HepG2 (cell line): ENCODE measurements around the gene TULP3. TPM values are rescaled to one million over a fixed set of nuclear protein-coding genes. Genes with fewer than 3 reads are reported as not detected.

ENCODE experiments used
- BHLHE40 ChIP-seq: IDR thresholded peaks from 2 replicates; pipeline ENCODE4 v1.6.1; 2011; ENCODE audit warnings: low read length, improper control_type of control experiment
- BORCS8-MEF2B ChIP-seq: sonication (generic); formaldehyde crosslinking; IDR thresholded peaks from 2 replicates; pipeline ENCODE4 v1.8.0; 2022; ENCODE audit warnings: mild to moderate bottlenecking, missing genetic modification reagents
- CCDC6 ChIP-seq: sonication (generic); formaldehyde crosslinking; IDR thresholded peaks from 2 replicates; pipeline ENCODE4 v1.8.1; 2022; ENCODE audit warnings: mild to moderate bottlenecking, missing genetic modification reagents, moderate library complexity
- CENPT ChIP-seq: sonication (generic); formaldehyde crosslinking; IDR thresholded peaks from 2 replicates; pipeline ENCODE4 v1.8.0; 2022; ENCODE audit warnings: low read depth, mild to moderate bottlenecking, moderate library complexity, missing genetic modification reagents
- CREM ChIP-seq, 2 experiments: sonication (generic) in 1 of 2; formaldehyde crosslinking in 1 of 2; IDR thresholded peaks; 2 replicates each; pipeline versions ENCODE4 v1.4.0 to v1.6.1; 2016 to 2020; ENCODE audit warnings: antibody characterized with exemption in 1 of 2, mild to moderate bottlenecking in 1 of 2, missing genetic modification reagents in 1 of 2
- KDM2A ChIP-seq: sonication (generic); formaldehyde crosslinking; IDR thresholded peaks from 2 replicates; pipeline ENCODE4 v1.4.0; 2020; ENCODE audit warnings: low read depth, missing genetic modification reagents, borderline replicate concordance
- POLR2A ChIP-seq, 2 experiments: IDR thresholded peaks; 2 replicates each; pipeline ENCODE4 v1.6.1; 2011; ENCODE audit warnings: low read depth in 2 of 2, low read length in 2 of 2, mild to moderate bottlenecking in 1 of 2, moderate library complexity in 1 of 2; ENCODE audit not compliant: insufficient read depth in 1 of 2
- RNF2 ChIP-seq: fragments of 450-650 bp; conservative IDR thresholded peaks from 2 replicates; pipeline ENCODE4 v1.6.1; 2016; ENCODE audit warnings: low read depth
- SALL1 ChIP-seq: sonication (generic); formaldehyde crosslinking; IDR thresholded peaks from 2 replicates; pipeline ENCODE4 v1.8.0; 2022; ENCODE audit warnings: mild to moderate bottlenecking, missing genetic modification reagents
- SMAD9 ChIP-seq: sonication (generic); formaldehyde crosslinking; IDR thresholded peaks from 2 replicates; pipeline ENCODE4 v1.5.1; 2020; ENCODE audit warnings: mild to moderate bottlenecking, missing genetic modification reagents
- SMARCE1 ChIP-seq: fragments of 450-650 bp; IDR thresholded peaks from 2 replicates; pipeline ENCODE4 v1.6.1; 2017; ENCODE audit warnings: borderline replicate concordance
- SP2 ChIP-seq: sonication (generic); formaldehyde crosslinking; IDR thresholded peaks from 2 replicates; pipeline ENCODE4 v1.5.1; 2020; ENCODE audit warnings: mild to moderate bottlenecking, missing genetic modification reagents
- TCF12 ChIP-seq, 2 experiments: fragments of 450-650 bp in 1 of 2; sonication (generic) in 1 of 2; formaldehyde crosslinking in 1 of 2; IDR thresholded peaks; 2 replicates each; pipeline versions ENCODE4 v1.6.1 to v1.8.0; 2017 to 2022; ENCODE audit warnings: antibody characterized with exemption in 1 of 2, mild to moderate bottlenecking in 1 of 2, missing genetic modification reagents in 1 of 2, moderate library complexity in 1 of 2
- ZBTB21 ChIP-seq: sonication (generic); formaldehyde crosslinking; IDR thresholded peaks from 2 replicates; pipeline ENCODE4 v1.4.0; 2020; ENCODE audit warnings: missing genetic modification reagents
- ZFP41 ChIP-seq: sonication (generic); formaldehyde crosslinking; IDR thresholded peaks from 2 replicates; pipeline ENCODE4 v1.4.0; 2020; ENCODE audit warnings: mild to moderate bottlenecking, missing genetic modification reagents, borderline replicate concordance
- ZNF224 ChIP-seq: sonication (generic); formaldehyde crosslinking; IDR thresholded peaks from 2 replicates; pipeline ENCODE4 v1.5.0; 2020; ENCODE audit warnings: mild to moderate bottlenecking, missing genetic modification reagents
- ZNF264 ChIP-seq: sonication (generic); formaldehyde crosslinking; IDR thresholded peaks from 2 replicates; pipeline ENCODE4 v1.4.0; 2020; ENCODE audit warnings: missing genetic modification reagents
- ZNF432 ChIP-seq: sonication (generic); formaldehyde crosslinking; IDR thresholded peaks from 2 replicates; pipeline ENCODE4 v1.5.0; 2020; ENCODE audit warnings: missing genetic modification reagents, mild to moderate bottlenecking, borderline replicate concordance
- ZNF468 ChIP-seq: sonication (generic); formaldehyde crosslinking; IDR thresholded peaks from 2 replicates; pipeline ENCODE4 v1.8.0; 2022; ENCODE audit warnings: mild to moderate bottlenecking, moderate library complexity, missing genetic modification reagents
- ZNF547 ChIP-seq: sonication (generic); formaldehyde crosslinking; IDR thresholded peaks from 2 replicates; pipeline ENCODE4 v1.5.1; 2020; ENCODE audit warnings: mild to moderate bottlenecking, missing genetic modification reagents
- ZNF572 ChIP-seq: sonication (generic); formaldehyde crosslinking; IDR thresholded peaks from 2 replicates; pipeline ENCODE4 v1.5.1; 2020; ENCODE audit warnings: mild to moderate bottlenecking, missing genetic modification reagents
- ZNF816 ChIP-seq: sonication (generic); formaldehyde crosslinking; IDR thresholded peaks from 2 replicates; pipeline ENCODE4 v1.8.0; 2022; ENCODE audit warnings: missing genetic modification reagents, mild to moderate bottlenecking, borderline replicate concordance
- polyA plus RNA-seq, 8 experiments: library from polyadenylated mRNA; depleted of rRNA in 3 of 8; stranded (reverse) in 7 of 8; unstranded in 1 of 8; fragments of >200 nt; fragmentation: Illumina TruSeq in 4 of 8; extraction: Trizol in 4 of 8; gene quantifications; 2 replicates each; pipeline versions ENCODE4 v1.2.1 to v1.2.3, GENCODE V29; 2011 to 2016; ENCODE audit warnings: low read depth in 4 of 8, missing spikeins in 1 of 8, mixed read lengths in 1 of 8; ENCODE audit not compliant: insufficient read depth in 1 of 8
- total RNA-seq, 5 experiments: library from RNA; depleted of rRNA; stranded (reverse); fragments of >200 nt; fragmentation: Illumina TruSeq; extraction: Trizol; gene quantifications; 2 replicates each; pipeline ENCODE4 v1.2.3, GENCODE V29; 2016; ENCODE audit warnings: low read depth in 1 of 5
- TF ChIP-seq, protein P1 (sequence below): sonication (generic); formaldehyde crosslinking; IDR thresholded peaks from 2 replicates; pipeline ENCODE4 v1.4.0; 2020; ENCODE audit warnings: missing genetic modification reagents
- TF ChIP-seq, protein P2 (sequence below): sonication (generic); formaldehyde crosslinking; IDR thresholded peaks from 2 replicates; pipeline ENCODE4 v1.8.1; 2022; ENCODE audit warnings: low read depth, mild to moderate bottlenecking, missing genetic modification reagents
- TF ChIP-seq, protein P3 (sequence below): sonication (generic); formaldehyde crosslinking; IDR thresholded peaks from 2 replicates; pipeline ENCODE4 v1.5.1; 2020; ENCODE audit warnings: missing genetic modification reagents, mild to moderate bottlenecking, borderline replicate concordance

The TULP3 gene
- total and polyA plus RNA-seq, 2 of the 13 experiments (the other 11 are each of a cell fraction or from before 2014, with no cell fraction given), result 11.2 to 13.2 TPM

DNA sequence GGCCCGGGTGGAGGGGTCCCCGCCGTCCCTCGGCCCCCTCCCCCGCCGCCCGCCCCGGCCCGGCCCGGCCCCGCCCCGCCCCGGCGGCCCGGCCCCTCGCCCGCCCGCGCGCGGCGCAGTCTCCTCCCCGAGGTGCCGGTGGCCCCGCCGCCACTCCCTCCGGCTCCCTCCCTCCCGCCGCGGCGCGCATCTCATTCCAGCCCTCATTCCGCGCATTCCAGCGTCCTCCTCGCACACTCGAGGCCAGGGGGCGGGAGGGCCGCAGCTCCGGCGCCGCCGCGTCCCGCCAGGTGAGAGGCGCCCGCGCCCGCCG, 68.5 kb downstream of the TULP3 start, which contains the start of gene TEAD4 (continued):
- TF ChIP-seq, protein P1, sequence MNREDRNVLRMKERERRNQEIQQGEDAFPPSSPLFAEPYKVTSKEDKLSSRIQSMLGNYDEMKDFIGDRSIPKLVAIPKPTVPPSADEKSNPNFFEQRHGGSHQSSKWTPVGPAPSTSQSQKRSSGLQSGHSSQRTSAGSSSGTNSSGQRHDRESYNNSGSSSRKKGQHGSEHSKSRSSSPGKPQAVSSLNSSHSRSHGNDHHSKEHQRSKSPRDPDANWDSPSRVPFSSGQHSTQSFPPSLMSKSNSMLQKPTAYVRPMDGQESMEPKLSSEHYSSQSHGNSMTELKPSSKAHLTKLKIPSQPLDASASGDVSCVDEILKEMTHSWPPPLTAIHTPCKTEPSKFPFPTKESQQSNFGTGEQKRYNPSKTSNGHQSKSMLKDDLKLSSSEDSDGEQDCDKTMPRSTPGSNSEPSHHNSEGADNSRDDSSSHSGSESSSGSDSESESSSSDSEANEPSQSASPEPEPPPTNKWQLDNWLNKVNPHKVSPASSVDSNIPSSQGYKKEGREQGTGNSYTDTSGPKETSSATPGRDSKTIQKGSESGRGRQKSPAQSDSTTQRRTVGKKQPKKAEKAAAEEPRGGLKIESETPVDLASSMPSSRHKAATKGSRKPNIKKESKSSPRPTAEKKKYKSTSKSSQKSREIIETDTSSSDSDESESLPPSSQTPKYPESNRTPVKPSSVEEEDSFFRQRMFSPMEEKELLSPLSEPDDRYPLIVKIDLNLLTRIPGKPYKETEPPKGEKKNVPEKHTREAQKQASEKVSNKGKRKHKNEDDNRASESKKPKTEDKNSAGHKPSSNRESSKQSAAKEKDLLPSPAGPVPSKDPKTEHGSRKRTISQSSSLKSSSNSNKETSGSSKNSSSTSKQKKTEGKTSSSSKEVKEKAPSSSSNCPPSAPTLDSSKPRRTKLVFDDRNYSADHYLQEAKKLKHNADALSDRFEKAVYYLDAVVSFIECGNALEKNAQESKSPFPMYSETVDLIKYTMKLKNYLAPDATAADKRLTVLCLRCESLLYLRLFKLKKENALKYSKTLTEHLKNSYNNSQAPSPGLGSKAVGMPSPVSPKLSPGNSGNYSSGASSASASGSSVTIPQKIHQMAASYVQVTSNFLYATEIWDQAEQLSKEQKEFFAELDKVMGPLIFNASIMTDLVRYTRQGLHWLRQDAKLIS, result no peak
- TF ChIP-seq, protein P2, sequence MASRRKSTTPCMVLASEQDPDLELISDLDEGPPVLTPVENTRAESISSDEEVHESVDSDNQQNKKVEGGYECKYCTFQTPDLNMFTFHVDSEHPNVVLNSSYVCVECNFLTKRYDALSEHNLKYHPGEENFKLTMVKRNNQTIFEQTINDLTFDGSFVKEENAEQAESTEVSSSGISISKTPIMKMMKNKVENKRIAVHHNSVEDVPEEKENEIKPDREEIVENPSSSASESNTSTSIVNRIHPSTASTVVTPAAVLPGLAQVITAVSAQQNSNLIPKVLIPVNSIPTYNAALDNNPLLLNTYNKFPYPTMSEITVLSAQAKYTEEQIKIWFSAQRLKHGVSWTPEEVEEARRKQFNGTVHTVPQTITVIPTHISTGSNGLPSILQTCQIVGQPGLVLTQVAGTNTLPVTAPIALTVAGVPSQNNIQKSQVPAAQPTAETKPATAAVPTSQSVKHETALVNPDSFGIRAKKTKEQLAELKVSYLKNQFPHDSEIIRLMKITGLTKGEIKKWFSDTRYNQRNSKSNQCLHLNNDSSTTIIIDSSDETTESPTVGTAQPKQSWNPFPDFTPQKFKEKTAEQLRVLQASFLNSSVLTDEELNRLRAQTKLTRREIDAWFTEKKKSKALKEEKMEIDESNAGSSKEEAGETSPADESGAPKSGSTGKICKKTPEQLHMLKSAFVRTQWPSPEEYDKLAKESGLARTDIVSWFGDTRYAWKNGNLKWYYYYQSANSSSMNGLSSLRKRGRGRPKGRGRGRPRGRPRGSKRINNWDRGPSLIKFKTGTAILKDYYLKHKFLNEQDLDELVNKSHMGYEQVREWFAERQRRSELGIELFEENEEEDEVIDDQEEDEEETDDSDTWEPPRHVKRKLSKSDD (CRISPR knock-in tag), result no peak
- TF ChIP-seq RNF2 (no peak), ZNF468 (CRISPR knock-in tag) (no peak), TCF12 (IDR thresholded peaks at IDR 0.05) (no peak), TCF12 (CRISPR knock-in tag; IDR thresholded peaks at IDR 0.05) (no peak), BORCS8-MEF2B (CRISPR knock-in tag) (no peak), SALL1 (peak; percentile 40; the same call in 1 of the 2 replicates), CCDC6 (CRISPR knock-in tag) (no peak), ZFP41 (CRISPR knock-in tag) (no peak), BHLHE40 (peak; percentile 67), SP2 (no peak), ZNF572 (CRISPR knock-in tag) (no peak), ZNF432 (CRISPR knock-in tag) (no peak), POLR2A (IDR thresholded peaks at IDR 0.05; ENCODE audit: insufficient read depth in 1 of 2, low read depth in 2 of 2, low read length in 2 of 2) (no peak), ZNF547 (no peak), SMARCE1 (no peak), KDM2A (CRISPR knock-in tag) (no peak; the same call in 1 of the 2 replicates), SMAD9 (CRISPR knock-in tag) (no peak), ZNF264 (CRISPR knock-in tag) (no peak), ZNF224 (no peak), ZNF816 (no peak), CENPT (0 out of 2 replicates have a peak, but pooled peaks have one; percentile 36), CREM (IDR thresholded peaks at IDR 0.05) (no peak), CREM (CRISPR knock-in tag; IDR thresholded peaks at IDR 0.05) (no peak), ZBTB21 (no peak)
- TF ChIP-seq, protein P3, sequence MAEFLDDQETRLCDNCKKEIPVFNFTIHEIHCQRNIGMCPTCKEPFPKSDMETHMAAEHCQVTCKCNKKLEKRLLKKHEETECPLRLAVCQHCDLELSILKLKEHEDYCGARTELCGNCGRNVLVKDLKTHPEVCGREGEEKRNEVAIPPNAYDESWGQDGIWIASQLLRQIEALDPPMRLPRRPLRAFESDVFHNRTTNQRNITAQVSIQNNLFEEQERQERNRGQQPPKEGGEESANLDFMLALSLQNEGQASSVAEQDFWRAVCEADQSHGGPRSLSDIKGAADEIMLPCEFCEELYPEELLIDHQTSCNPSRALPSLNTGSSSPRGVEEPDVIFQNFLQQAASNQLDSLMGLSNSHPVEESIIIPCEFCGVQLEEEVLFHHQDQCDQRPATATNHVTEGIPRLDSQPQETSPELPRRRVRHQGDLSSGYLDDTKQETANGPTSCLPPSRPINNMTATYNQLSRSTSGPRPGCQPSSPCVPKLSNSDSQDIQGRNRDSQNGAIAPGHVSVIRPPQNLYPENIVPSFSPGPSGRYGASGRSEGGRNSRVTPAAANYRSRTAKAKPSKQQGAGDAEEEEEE (CRISPR knock-in tag), result no peak
